ENCODE data around the gene EPSTI1. TPM values are rescaled to one million over a fixed set of nuclear protein-coding genes. Genes with fewer than 3 reads are reported as not detected.

EPSTI1 gene
- total RNA-seq, 1 donor from 2014 or later = 13.2 TPM

GRCh38 chr13:42957881-42958280 is 34.2 kb downstream of the EPSTI1 start:
- H3K4me3 Mint-ChIP-seq (ENCODE audit: unreplicated experiment) = no peak overlapping the region
- H3K27me3 Mint-ChIP-seq (ENCODE audit: unreplicated experiment) = no peaks in the 10 kb centered on the region
- H3K27ac Mint-ChIP-seq (ENCODE audit: unreplicated experiment) = no peak overlapping the region
- TF ChIP-seq CTCF (IDR thresholded peaks at IDR 0.05) = no peak
- H3K36me3 Mint-ChIP-seq (ENCODE audit: unreplicated experiment) = peaks cover 42% of the 10 kb centered on the region
- H3K9me3 Mint-ChIP-seq (ENCODE audit: unreplicated experiment) = no peaks in the 10 kb centered on the region
- H3K4me1 Mint-ChIP-seq (ENCODE audit: unreplicated experiment) = no peaks in the 10 kb centered on the region
- no peak for DNase-seq (ENCODE audit: extremely low spot score, unreplicated experiment)

GRCh38 chr13:42950181-42950580 is 41.9 kb downstream of the EPSTI1 start:
- no peak for TF ChIP-seq CTCF (IDR thresholded peaks at IDR 0.05)
- DNase-seq (ENCODE audit: extremely low spot score, unreplicated experiment) = no peak
- peaks cover 8% of the 10 kb centered on the region for H3K9me3 Mint-ChIP-seq (ENCODE audit: unreplicated experiment)
- peaks cover 36% of the 10 kb centered on the region for H3K36me3 Mint-ChIP-seq (ENCODE audit: unreplicated experiment)
- no peaks in the 10 kb centered on the region for H3K4me1 Mint-ChIP-seq (ENCODE audit: unreplicated experiment)
- H3K27me3 Mint-ChIP-seq (ENCODE audit: unreplicated experiment) = no peaks in the 10 kb centered on the region
- H3K4me3 Mint-ChIP-seq (ENCODE audit: unreplicated experiment) = no peak overlapping the region
- H3K27ac Mint-ChIP-seq (ENCODE audit: unreplicated experiment) = no peak overlapping the region

GRCh38 chr13:42947925-42948324 is 44.1 kb downstream of the EPSTI1 start:
- no peaks in the 10 kb centered on the region for H3K27me3 Mint-ChIP-seq (ENCODE audit: unreplicated experiment)
- no peak overlapping the region for H3K27ac Mint-ChIP-seq (ENCODE audit: unreplicated experiment)
- TF ChIP-seq CTCF (IDR thresholded peaks at IDR 0.05) = no peak
- DNase-seq (ENCODE audit: extremely low spot score, unreplicated experiment) = no peak
- H3K9me3 Mint-ChIP-seq (ENCODE audit: unreplicated experiment) = peaks cover 13% of the 10 kb centered on the region
- H3K4me1 Mint-ChIP-seq (ENCODE audit: unreplicated experiment) = no peaks in the 10 kb centered on the region
- no peak overlapping the region for H3K4me3 Mint-ChIP-seq (ENCODE audit: unreplicated experiment)
- H3K36me3 Mint-ChIP-seq (ENCODE audit: unreplicated experiment) = peaks cover 42% of the 10 kb centered on the region

GRCh38 chr13:42946927-42947326 is 45.1 kb downstream of the EPSTI1 start:
- H3K4me3 Mint-ChIP-seq (ENCODE audit: unreplicated experiment) = no peak overlapping the region
- H3K27me3 Mint-ChIP-seq (ENCODE audit: unreplicated experiment) = no peaks in the 10 kb centered on the region
- DNase-seq (ENCODE audit: extremely low spot score, unreplicated experiment) = no peak
- H3K36me3 Mint-ChIP-seq (ENCODE audit: unreplicated experiment) = peaks cover 32% of the 10 kb centered on the region
- no peaks in the 10 kb centered on the region for H3K4me1 Mint-ChIP-seq (ENCODE audit: unreplicated experiment)
- H3K9me3 Mint-ChIP-seq (ENCODE audit: unreplicated experiment) = peaks cover 5% of the 10 kb centered on the region
- H3K27ac Mint-ChIP-seq (ENCODE audit: unreplicated experiment) = no peak overlapping the region
- no peak for TF ChIP-seq CTCF (IDR thresholded peaks at IDR 0.05)

GRCh38 chr13:42929886-42930535 is 62.0 kb downstream of the EPSTI1 start:
- no peak for DNase-seq (ENCODE audit: extremely low spot score, unreplicated experiment)
- Mint-ChIP-seq H3K9me3 (ENCODE audit: unreplicated experiment) (peaks cover 5% of the 10 kb centered on the region), H3K27me3 (ENCODE audit: unreplicated experiment) (no peaks in the 10 kb centered on the region), H3K36me3 (ENCODE audit: unreplicated experiment) (peaks cover 21% of the 10 kb centered on the region), H3K4me3 (ENCODE audit: unreplicated experiment) (no peak overlapping the region), H3K4me1 (ENCODE audit: unreplicated experiment) (peaks cover 22% of the 10 kb centered on the region), H3K27ac (ENCODE audit: unreplicated experiment) (no peak overlapping the region)
- no peak for TF ChIP-seq CTCF (IDR thresholded peaks at IDR 0.05)

All from osteocyte (in vitro differentiated cells).